ENCODE data around the gene ZNF583.

The ZNF583 gene

GRCh38 chr19:56403764-56404704 is at the start of gene ZNF583:
TSS of gene ZNF583 (plus strand) at chr19:56404332. CDS start at chr19:56407115, 2,783 bp downstream.
- DNase-seq, result peak; percentile 89 to 92

GRCh38 chr19:56355517-56355916 is 48.6 kb upstream of the ZNF583 start:
- no peak for DNase-seq

- DNase-seq, result no peak
These were observed 47.2 kb upstream of the ZNF583 start for GRCh38 chr19:56356944-56357343.

- DNase-seq, result no peak
These were observed 43.3 kb upstream of the ZNF583 start for GRCh38 chr19:56360841-56361240.

GRCh38 chr19:56367829-56368711 is 36.1 kb upstream of the ZNF583 start:
- DNase-seq, result peak in 1 of 2 donors; percentile 49

GRCh38 chr19:56369886-56370676 is 34.1 kb upstream of the ZNF583 start:
- DNase-seq, result no peak

- DNase-seq, result no peak
These were observed 31.9 kb upstream of the ZNF583 start for GRCh38 chr19:56372281-56372680.

GRCh38 chr19:56377105-56377924 is 26.8 kb upstream of the ZNF583 start:
- DNase-seq, result no peak

GRCh38 chr19:56383826-56384605 is 20.1 kb upstream of the ZNF583 start:
- DNase-seq, result no peak

GRCh38 chr19:56393119-56394012 is 10.8 kb upstream of the ZNF583 start, which contains the start of gene ZNF582:
TSS of gene ZNF582 (minus strand) at chr19:56393534. CDS start at chr19:56391752, 1,782 bp downstream.
- peak; percentile 51 to 92 for DNase-seq

GRCh38 chr19:56398809-56399208 is 5.3 kb upstream of the ZNF583 start:
- DNase-seq, result no peak

GRCh38 chr19:56400485-56400884 is 3.6 kb upstream of the ZNF583 start:
- no peak for DNase-seq

GRCh38 chr19:56403261-56403660 is 871 bp upstream of the ZNF583 start:
- no peak for DNase-seq

GRCh38 chr19:56404705-56405056 is 549 bp downstream of the ZNF583 start:
- no peak for DNase-seq

- DNase-seq, result no peak
These were observed 930 bp downstream of the ZNF583 start for GRCh38 chr19:56405062-56405461.

GRCh38 chr19:56423276-56423984 is 19.3 kb downstream of the ZNF583 start:
- no peak for DNase-seq

GRCh38 chr19:56423985-56424353 is 19.8 kb downstream of the ZNF583 start:
- DNase-seq, result no peak

- no peak for DNase-seq
These were observed 37.2 kb downstream of the ZNF583 start for GRCh38 chr19:56441206-56441792.

GRCh38 chr19:56474308-56474707 is 70.2 kb downstream of the ZNF583 start:
- no peak for DNase-seq
